Measurements from ENCODE around the gene CDC40. TPM values are rescaled to one million over a fixed set of nuclear protein-coding genes. Genes with fewer than 3 reads are reported as not detected.
A peak's percentile ranks its signal among the peaks of the same experiment; 100 is the strongest.

The CDC40 gene
- total and polyA plus RNA-seq, 9 of the 15 experiments (the other 6 are each of a cell fraction or from before 2014, with no cell fraction given), result 9.7 to 26.3 (median 15.7) TPM

DNA sequence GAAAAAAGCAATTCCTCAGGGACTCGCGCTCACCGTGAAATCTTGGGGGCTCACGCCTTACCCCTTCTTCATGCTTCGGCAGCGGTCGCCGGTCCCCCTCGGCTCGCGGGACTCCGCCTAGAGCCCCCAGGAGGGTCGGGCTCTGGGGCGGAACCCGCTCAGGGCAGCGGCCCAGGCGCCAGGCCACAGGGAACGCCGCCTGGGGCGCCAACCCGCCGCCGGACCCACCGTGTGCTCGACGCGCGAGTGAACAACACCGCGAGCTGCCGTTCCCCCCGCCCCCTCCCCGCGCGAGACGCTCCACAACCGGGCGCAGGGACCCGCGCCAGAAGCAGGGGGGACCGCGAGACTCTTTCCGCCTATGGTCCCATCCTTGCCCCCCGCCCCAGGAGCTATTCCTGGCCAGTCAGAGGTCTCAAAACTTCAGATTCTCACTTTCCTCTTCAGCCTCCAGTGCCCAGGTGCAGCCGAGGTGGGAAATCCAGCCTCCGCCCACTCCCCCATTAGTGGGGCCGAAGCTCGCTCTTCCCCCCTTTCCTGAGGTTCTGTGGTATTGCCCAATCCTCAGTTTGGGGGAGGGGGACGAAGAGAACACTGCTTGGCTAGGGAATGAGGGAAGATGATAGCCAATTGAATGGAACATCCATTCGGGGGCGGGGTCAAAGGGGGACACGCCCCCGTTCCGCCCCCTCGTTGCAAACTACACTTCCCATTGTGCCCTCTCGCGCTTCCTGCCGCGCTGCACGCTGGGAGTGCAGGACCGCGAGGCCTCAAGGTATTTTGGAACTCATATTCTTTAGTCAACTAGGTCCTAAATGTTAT is 610 bp upstream of the CDC40 start, which contains the start of gene WASF1 (continued):
- peak; percentile 61; the same call in 1 of the 2 replicates for TF ChIP-seq MGA (IDR thresholded peaks at IDR 0.05)
- TF ChIP-seq HCFC1 (IDR thresholded peaks at IDR 0.05; ENCODE audit: low read depth, low read length), result peak; percentile 97
- peak; percentile 99 for TF ChIP-seq PRDM10 (IDR thresholded peaks at IDR 0.05; ENCODE audit: partially characterized antibody)
- no peak for TF ChIP-seq HDAC6 (IDR thresholded peaks at IDR 0.05; ENCODE audit: low read depth, low read length)
- TF ChIP-seq NONO (IDR thresholded peaks at IDR 0.05; ENCODE audit: low read depth in 2 of 2, low read length in 1 of 2), result peak; percentile 39 to 98; a peak in 3 of 4 replicates
- TF ChIP-seq YY1 (IDR thresholded peaks at IDR 0.05; ENCODE audit: borderline replicate concordance in 1 of 3, control insufficient read depth in 1 of 3, extremely low read depth in 1 of 3, insufficient read depth in 3 of 3, insufficient read length in 1 of 3, insufficient replicate concordance in 2 of 3, low read depth in 1 of 3, low read length in 2 of 3), result peak in 1 of 3 experiments; percentile 3
- TF ChIP-seq, protein P1, sequence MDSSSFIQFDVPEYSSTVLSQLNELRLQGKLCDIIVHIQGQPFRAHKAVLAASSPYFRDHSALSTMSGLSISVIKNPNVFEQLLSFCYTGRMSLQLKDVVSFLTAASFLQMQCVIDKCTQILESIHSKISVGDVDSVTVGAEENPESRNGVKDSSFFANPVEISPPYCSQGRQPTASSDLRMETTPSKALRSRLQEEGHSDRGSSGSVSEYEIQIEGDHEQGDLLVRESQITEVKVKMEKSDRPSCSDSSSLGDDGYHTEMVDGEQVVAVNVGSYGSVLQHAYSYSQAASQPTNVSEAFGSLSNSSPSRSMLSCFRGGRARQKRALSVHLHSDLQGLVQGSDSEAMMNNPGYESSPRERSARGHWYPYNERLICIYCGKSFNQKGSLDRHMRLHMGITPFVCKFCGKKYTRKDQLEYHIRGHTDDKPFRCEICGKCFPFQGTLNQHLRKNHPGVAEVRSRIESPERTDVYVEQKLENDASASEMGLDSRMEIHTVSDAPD (CRISPR knock-in tag; IDR thresholded peaks at IDR 0.05), result no peak
